Progenitor cell of endocrine pancreas (in vitro differentiated cells): ENCODE results near the gene PHRF1. TPM values are rescaled to one million over a fixed set of nuclear protein-coding genes. Genes with fewer than 3 reads are reported as not detected.

Experiments
- DNase-seq: peaks from one replicate; pipeline ENCODE4 v3.0.0; 2021; ENCODE audit warnings: low spot score; ENCODE audit not compliant: unreplicated experiment
- H3K27ac Mint-ChIP-seq: 2 replicates; pipeline ENCODE4 v1.8.0; 2021; ENCODE audit warnings: mild to moderate bottlenecking, moderate library complexity, mixed read lengths
- H3K27me3 Mint-ChIP-seq: 2 replicates; pipeline ENCODE4 v1.8.0; 2021; ENCODE audit warnings: mixed read lengths
- H3K36me3 Mint-ChIP-seq: 2 replicates; pipeline ENCODE4 v1.8.0; 2022; ENCODE audit warnings: mixed read lengths; ENCODE audit not compliant: insufficient read depth
- H3K4me1 Mint-ChIP-seq: 2 replicates; pipeline ENCODE4 v1.8.0; 2021; ENCODE audit warnings: low read depth, mixed read lengths
- H3K4me3 Mint-ChIP-seq: 2 replicates; pipeline ENCODE4 v1.8.0; 2021; ENCODE audit warnings: low read depth, mild to moderate bottlenecking, moderate library complexity, mixed read lengths
- H3K9me3 Mint-ChIP-seq: 2 replicates; pipeline ENCODE4 v1.8.0; 2021; ENCODE audit warnings: low read depth, mixed read lengths
- total RNA-seq: library from RNA; stranded (reverse); gene quantifications from 2 replicates; pipeline ENCODE4 v1.2.1, GENCODE V29; 2021
- TF ChIP-seq, protein P1 (sequence below): fragments of 200-600 bp; sonication (generic); IDR thresholded peaks from one replicate; pipeline ENCODE4 v1.5.0; 2021; ENCODE audit warnings: antibody characterized with exemption, mild to moderate bottlenecking; ENCODE audit not compliant: unreplicated experiment

PHRF1 gene
- total RNA-seq, 1 donor from 2014 or later, result 44.4 TPM

DNA sequence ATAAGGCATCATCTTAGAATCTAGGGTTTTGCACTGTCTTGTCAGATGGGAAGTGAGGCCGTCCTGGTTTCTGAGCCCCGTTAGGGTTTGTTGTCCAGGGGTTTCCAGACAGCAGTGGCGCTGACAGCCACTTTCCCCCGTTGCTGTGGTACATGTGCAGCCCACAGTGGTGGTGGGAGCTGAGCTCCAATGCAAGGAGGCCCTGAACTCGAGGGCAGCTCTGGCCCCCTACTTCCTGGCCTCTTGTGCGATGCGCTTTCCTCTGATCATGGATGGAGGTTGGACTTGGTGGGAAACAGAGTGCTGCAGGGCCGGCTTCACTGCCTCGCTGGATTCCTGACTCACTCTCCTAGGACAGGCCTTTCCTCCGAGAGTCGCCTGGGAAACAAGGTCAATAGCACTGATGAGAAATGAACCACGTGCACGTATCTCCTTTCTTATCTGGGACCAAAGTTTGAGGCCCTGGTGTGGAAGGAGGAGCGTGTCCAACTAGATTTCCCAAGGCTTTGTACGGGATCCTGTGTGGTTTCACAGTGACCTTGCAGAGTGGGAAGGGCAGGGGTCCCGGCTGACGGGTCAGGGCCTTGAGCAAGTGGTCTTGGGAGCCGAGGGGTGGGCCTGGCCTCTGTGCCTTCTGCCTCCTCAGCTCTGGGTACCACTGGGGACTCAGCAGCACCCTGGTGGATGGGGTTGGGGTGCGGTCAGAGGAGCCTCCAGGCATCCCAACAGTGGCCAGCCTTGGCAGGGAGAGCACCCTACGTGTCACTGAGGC lies 3.7 kb downstream of the PHRF1 start:
- H3K4me3 Mint-ChIP-seq, result peak overlapping the region; percentile 29
- H3K4me1 Mint-ChIP-seq, result peaks cover 32% of the 10 kb centered on the region
- TF ChIP-seq, protein P1, sequence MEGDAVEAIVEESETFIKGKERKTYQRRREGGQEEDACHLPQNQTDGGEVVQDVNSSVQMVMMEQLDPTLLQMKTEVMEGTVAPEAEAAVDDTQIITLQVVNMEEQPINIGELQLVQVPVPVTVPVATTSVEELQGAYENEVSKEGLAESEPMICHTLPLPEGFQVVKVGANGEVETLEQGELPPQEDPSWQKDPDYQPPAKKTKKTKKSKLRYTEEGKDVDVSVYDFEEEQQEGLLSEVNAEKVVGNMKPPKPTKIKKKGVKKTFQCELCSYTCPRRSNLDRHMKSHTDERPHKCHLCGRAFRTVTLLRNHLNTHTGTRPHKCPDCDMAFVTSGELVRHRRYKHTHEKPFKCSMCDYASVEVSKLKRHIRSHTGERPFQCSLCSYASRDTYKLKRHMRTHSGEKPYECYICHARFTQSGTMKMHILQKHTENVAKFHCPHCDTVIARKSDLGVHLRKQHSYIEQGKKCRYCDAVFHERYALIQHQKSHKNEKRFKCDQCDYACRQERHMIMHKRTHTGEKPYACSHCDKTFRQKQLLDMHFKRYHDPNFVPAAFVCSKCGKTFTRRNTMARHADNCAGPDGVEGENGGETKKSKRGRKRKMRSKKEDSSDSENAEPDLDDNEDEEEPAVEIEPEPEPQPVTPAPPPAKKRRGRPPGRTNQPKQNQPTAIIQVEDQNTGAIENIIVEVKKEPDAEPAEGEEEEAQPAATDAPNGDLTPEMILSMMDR, result no peak
- H3K27me3 Mint-ChIP-seq, result peaks cover 3% of the 10 kb centered on the region
- H3K27ac Mint-ChIP-seq, result peak overlapping the region; percentile 87
- peaks cover 3% of the 10 kb centered on the region for H3K36me3 Mint-ChIP-seq
- H3K9me3 Mint-ChIP-seq, result no peaks in the 10 kb centered on the region
- DNase-seq, result no peak

DNA sequence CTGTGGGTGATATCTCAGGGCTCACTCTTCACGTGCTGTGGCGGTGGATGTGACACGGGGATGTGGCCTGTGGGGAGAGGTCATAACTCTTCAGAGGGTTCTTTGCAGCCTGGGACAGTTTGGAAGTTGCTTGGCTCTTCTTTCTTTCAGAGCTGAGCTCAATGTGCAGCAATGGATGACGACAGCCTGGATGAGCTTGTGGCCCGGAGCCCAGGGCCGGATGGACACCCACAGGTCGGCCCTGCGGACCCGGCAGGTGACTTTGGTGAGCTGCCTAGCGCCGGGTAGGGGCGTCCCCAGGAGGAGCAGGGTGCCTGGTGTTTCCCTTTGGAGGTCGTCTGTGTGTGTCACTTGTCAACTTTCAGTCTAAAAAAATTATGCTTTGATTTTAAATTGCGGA lies 5.1 kb downstream of the PHRF1 start:
- Mint-ChIP-seq H3K27me3 (no peaks in the 10 kb centered on the region), H3K4me1 (peaks cover 30% of the 10 kb centered on the region), H3K36me3 (peaks cover 6% of the 10 kb centered on the region), H3K4me3 (no peak overlapping the region), H3K9me3 (no peaks in the 10 kb centered on the region), H3K27ac (peak overlapping the region; percentile 2)
- no peak for DNase-seq
- TF ChIP-seq, protein P1, result no peak

DNA sequence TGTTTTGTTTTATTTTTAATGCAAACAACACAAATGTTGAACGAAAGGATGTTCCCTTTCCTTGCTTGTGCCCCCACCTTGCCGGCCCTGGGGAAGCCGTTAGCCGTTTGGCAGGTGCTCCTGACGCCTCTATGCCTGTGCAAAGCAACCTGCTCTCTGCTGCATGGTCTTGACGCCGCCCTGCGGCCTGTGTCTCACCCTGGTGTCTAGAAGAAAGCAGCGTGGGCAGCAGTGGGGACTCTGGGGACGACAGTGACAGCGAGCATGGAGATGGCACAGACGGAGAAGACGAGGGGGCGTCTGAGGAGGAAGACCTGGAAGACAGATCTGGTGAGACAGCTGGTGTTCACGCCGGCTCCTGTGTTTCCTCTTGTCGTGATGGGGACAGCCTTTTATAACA lies 5.5 kb downstream of the PHRF1 start:
- TF ChIP-seq, protein P1, result no peak
- Mint-ChIP-seq H3K4me1 (peaks cover 30% of the 10 kb centered on the region), H3K27me3 (no peaks in the 10 kb centered on the region), H3K27ac (peak overlapping the region; percentile 52), H3K9me3 (no peaks in the 10 kb centered on the region), H3K36me3 (peaks cover 8% of the 10 kb centered on the region), H3K4me3 (no peak overlapping the region)
- DNase-seq, result no peak

DNA sequence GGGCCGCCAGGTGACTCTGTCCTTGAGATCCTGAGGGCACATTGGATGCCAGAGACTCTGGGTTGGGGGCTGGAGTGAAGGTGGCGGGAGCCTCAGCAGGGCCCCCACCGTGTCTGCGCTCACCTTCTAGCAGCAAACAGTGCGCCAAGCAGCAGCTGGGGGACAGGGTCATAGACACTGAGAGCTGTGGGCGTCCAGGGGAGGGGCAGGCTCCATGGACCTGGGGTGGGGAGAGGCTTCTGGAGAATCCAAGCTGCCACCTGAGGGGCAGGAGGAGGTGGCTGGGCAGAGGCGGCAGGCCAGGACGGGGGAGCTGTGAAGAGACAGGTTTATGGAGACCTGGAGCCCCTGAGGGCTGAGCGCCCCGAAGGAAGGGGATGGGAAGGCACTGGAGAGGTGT lies 8.0 kb downstream of the PHRF1 start:
- Mint-ChIP-seq H3K27ac (no peak overlapping the region), H3K27me3 (no peaks in the 10 kb centered on the region), H3K9me3 (no peaks in the 10 kb centered on the region), H3K4me1 (peaks cover 11% of the 10 kb centered on the region), H3K36me3 (peaks cover 13% of the 10 kb centered on the region), H3K4me3 (no peak overlapping the region)
- TF ChIP-seq, protein P1, result no peak
- DNase-seq, result no peak

DNA sequence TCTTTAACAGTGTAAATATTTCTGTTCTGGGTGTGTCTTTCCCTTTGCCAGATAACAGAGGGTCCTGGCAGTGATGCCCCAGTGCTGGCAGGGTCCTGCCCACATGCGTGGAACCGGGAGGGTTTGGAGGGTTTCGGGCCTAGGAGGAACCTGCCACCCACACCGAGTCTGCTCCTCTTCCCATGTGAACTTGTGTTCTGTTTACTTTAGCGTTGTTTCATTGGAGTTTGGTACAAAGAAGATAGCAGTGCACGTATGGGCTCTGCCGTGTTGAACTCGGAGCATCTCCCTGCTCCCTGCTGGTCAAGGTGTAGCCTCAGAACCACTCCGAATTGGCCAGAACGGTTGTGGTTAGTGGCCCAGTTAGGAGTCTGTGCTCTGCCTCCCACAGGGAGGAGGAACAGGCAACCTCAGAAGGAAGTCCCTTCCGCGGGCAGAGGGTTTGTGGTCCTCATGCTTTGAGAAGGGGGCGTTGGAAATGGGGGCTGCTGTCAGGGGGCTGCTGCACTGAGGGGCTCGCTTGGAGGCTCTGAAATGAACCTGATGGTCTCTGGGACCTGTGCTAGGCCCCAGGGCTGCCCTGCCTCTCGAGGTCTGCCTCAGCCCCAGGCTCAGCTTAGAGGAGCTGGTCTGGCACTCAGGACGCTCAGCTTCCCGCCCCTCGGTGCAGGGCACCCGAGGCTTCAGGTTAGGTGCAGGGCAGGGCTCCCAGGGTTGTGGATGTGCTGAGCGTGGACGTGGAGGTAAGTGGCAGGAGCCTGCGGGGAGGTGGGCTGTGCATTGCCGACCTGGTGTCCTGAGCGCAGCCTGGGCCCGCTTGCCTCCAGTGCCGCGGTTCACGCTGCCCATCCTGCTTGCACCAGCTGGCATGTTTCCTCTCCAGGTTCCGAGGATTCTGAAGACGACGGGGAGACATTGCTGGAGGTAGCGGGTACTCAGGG lies 10.4 kb downstream of the PHRF1 start:
- Mint-ChIP-seq H3K36me3 (peaks cover 20% of the 10 kb centered on the region), H3K4me1 (no peaks in the 10 kb centered on the region), H3K4me3 (no peak overlapping the region), H3K27ac (no peak overlapping the region), H3K27me3 (no peaks in the 10 kb centered on the region), H3K9me3 (no peaks in the 10 kb centered on the region)
- TF ChIP-seq, protein P1, result no peak
- no peak for DNase-seq
